ENCODE results near the gene MTUS2. TPM values are rescaled to one million over a fixed set of nuclear protein-coding genes. Genes with fewer than 3 reads are reported as not detected.

MTUS2 gene
- polyA plus RNA-seq, 6 donors from 2014 or later = 0.06 TPM; not detected in 5

GRCh38 chr13:29230299-29230845 is 410.2 kb downstream of the MTUS2 start:
- Mint-ChIP-seq H3K27me3 (peaks cover 8 to 20% (median 14%) of the 10 kb centered on the region in 3 donors), H3K4me1 (no peaks in the 10 kb centered on the region), H3K9me3 (no peaks in the 10 kb centered on the region), H3K4me3 (no peak overlapping the region), H3K36me3 (no peaks in the 10 kb centered on the region), H3K27ac (no peak overlapping the region)
- DNase-seq (no peak), ATAC-seq (ENCODE audit: low read depth in 2 of 2) (no peak)

GRCh38 chr13:29239653-29240525 is 419.8 kb downstream of the MTUS2 start:
- DNase-seq = no peak
- H3K4me1 Mint-ChIP-seq = no peaks in the 10 kb centered on the region
- peaks cover 0 to 8% (median 0%) of the 10 kb centered on the region in 7 donors for H3K9me3 Mint-ChIP-seq
- H3K4me3 Mint-ChIP-seq = no peak overlapping the region
- H3K27me3 Mint-ChIP-seq = peaks cover 18 to 42% (median 34%) of the 10 kb centered on the region in 3 donors
- ATAC-seq (ENCODE audit: low read depth in 2 of 2) = no peak
- no peak overlapping the region for H3K27ac Mint-ChIP-seq
- peaks cover 0 to 5% of the 10 kb centered on the region in 2 donors for H3K36me3 Mint-ChIP-seq

- peak overlapping the region in 1 of 6 donors; percentile 33 for H3K27ac Mint-ChIP-seq
- H3K4me3 Mint-ChIP-seq = no peak overlapping the region
- DNase-seq (no peak), ATAC-seq (ENCODE audit: low read depth in 2 of 2) (no peak)
- peaks cover 0 to 3% (median 0%) of the 10 kb centered on the region in 7 donors for H3K9me3 Mint-ChIP-seq
- H3K4me1 Mint-ChIP-seq = no peaks in the 10 kb centered on the region
- H3K27me3 Mint-ChIP-seq = peaks cover 33 to 42% (median 33%) of the 10 kb centered on the region in 3 donors
- no peaks in the 10 kb centered on the region for H3K36me3 Mint-ChIP-seq
These were observed 434.7 kb downstream of the MTUS2 start for GRCh38 chr13:29254626-29255370.

- H3K4me1 Mint-ChIP-seq = no peaks in the 10 kb centered on the region
- DNase-seq (no peak), ATAC-seq (ENCODE audit: low read depth in 2 of 2) (no peak)
- H3K27me3 Mint-ChIP-seq = peaks cover 33 to 42% (median 33%) of the 10 kb centered on the region in 3 donors
- H3K4me3 Mint-ChIP-seq = no peak overlapping the region
- H3K27ac Mint-ChIP-seq = no peak overlapping the region
- no peaks in the 10 kb centered on the region for H3K36me3 Mint-ChIP-seq
- H3K9me3 Mint-ChIP-seq = peaks cover 0 to 3% (median 0%) of the 10 kb centered on the region in 7 donors
These were observed 435.4 kb downstream of the MTUS2 start for GRCh38 chr13:29255567-29255966.

GRCh38 chr13:29260684-29261083 is 440.5 kb downstream of the MTUS2 start:
- H3K9me3 Mint-ChIP-seq = peaks cover 6 to 16% (median 14%) of the 10 kb centered on the region in 7 donors
- peak overlapping the region in 1 of 6 donors; percentile 4 for H3K27ac Mint-ChIP-seq
- H3K27me3 Mint-ChIP-seq = peaks cover 17 to 25% (median 21%) of the 10 kb centered on the region in 3 donors
- ATAC-seq (ENCODE audit: low read depth in 2 of 2) (no peak), DNase-seq (no peak)
- H3K4me1 Mint-ChIP-seq = no peaks in the 10 kb centered on the region
- no peaks in the 10 kb centered on the region for H3K36me3 Mint-ChIP-seq
- H3K4me3 Mint-ChIP-seq = no peak overlapping the region

- no peak overlapping the region for H3K27ac Mint-ChIP-seq
- DNase-seq = no peak
- no peak for ATAC-seq (ENCODE audit: low read depth in 2 of 2)
- no peaks in the 10 kb centered on the region for H3K36me3 Mint-ChIP-seq
- peaks cover 6 to 16% (median 14%) of the 10 kb centered on the region in 7 donors for H3K9me3 Mint-ChIP-seq
- H3K4me3 Mint-ChIP-seq = no peak overlapping the region
- no peaks in the 10 kb centered on the region for H3K4me1 Mint-ChIP-seq
- peaks cover 8 to 21% (median 14%) of the 10 kb centered on the region in 3 donors for H3K27me3 Mint-ChIP-seq
These were observed 446.1 kb downstream of the MTUS2 start for GRCh38 chr13:29266261-29266660.

- Mint-ChIP-seq H3K4me3 (no peak overlapping the region), H3K27me3 (peaks cover 12 to 26% (median 17%) of the 10 kb centered on the region in 3 donors), H3K9me3 (peaks cover 6 to 16% (median 14%) of the 10 kb centered on the region in 7 donors), H3K4me1 (no peaks in the 10 kb centered on the region), H3K36me3 (no peaks in the 10 kb centered on the region), H3K27ac (no peak overlapping the region)
- no peak for ATAC-seq (ENCODE audit: low read depth in 2 of 2)
- no peak for DNase-seq
These were observed 446.9 kb downstream of the MTUS2 start for GRCh38 chr13:29266756-29267733.

GRCh38 chr13:29270271-29270985 is 450.3 kb downstream of the MTUS2 start:
- H3K4me3 Mint-ChIP-seq = no peak overlapping the region
- no peaks in the 10 kb centered on the region for H3K4me1 Mint-ChIP-seq
- DNase-seq (no peak), ATAC-seq (ENCODE audit: low read depth in 2 of 2) (no peak)
- H3K27ac Mint-ChIP-seq = no peak overlapping the region
- H3K36me3 Mint-ChIP-seq = no peaks in the 10 kb centered on the region
- peaks cover 0 to 10% (median under 1%) of the 10 kb centered on the region in 7 donors for H3K9me3 Mint-ChIP-seq
- peaks cover 17 to 26% (median 19%) of the 10 kb centered on the region in 3 donors for H3K27me3 Mint-ChIP-seq

GRCh38 chr13:29271606-29272005 is 451.5 kb downstream of the MTUS2 start:
- ATAC-seq (ENCODE audit: low read depth in 2 of 2) (no peak), DNase-seq (no peak)
- no peaks in the 10 kb centered on the region for H3K36me3 Mint-ChIP-seq
- H3K4me3 Mint-ChIP-seq = no peak overlapping the region
- no peaks in the 10 kb centered on the region for H3K4me1 Mint-ChIP-seq
- no peak overlapping the region for H3K27ac Mint-ChIP-seq
- H3K9me3 Mint-ChIP-seq = peaks cover 0 to 18% (median 4%) of the 10 kb centered on the region in 7 donors
- peaks cover 19 to 31% (median 22%) of the 10 kb centered on the region in 3 donors for H3K27me3 Mint-ChIP-seq

- H3K4me3 Mint-ChIP-seq = no peak overlapping the region
- no peaks in the 10 kb centered on the region for H3K36me3 Mint-ChIP-seq
- ATAC-seq (ENCODE audit: low read depth in 2 of 2) = no peak
- peaks cover 0 to 10% (median 4%) of the 10 kb centered on the region in 7 donors for H3K9me3 Mint-ChIP-seq
- no peaks in the 10 kb centered on the region for H3K4me1 Mint-ChIP-seq
- no peak overlapping the region for H3K27ac Mint-ChIP-seq
- DNase-seq = no peak
- H3K27me3 Mint-ChIP-seq = peaks cover 22 to 30% (median 26%) of the 10 kb centered on the region in 3 donors
These were observed 459.5 kb downstream of the MTUS2 start for GRCh38 chr13:29279356-29280254.

- no peak for DNase-seq
- Mint-ChIP-seq H3K27ac (no peak overlapping the region), H3K27me3 (peaks cover 17 to 25% (median 24%) of the 10 kb centered on the region in 3 donors), H3K4me3 (no peak overlapping the region), H3K36me3 (no peaks in the 10 kb centered on the region), H3K9me3 (no peaks in the 10 kb centered on the region), H3K4me1 (no peaks in the 10 kb centered on the region)
- no peak for ATAC-seq (ENCODE audit: low read depth in 2 of 2)
These were observed 461.9 kb downstream of the MTUS2 start for GRCh38 chr13:29281932-29282495.

All from naive B cell (primary cell).